COLO668 (cell line): ENCODE measurements around the gene PLEKHH3.

Source experiments
- DNase-seq: peaks from one replicate; lab custom pipeline; 2025; ENCODE audit not compliant: unreplicated experiment; lab: John Stamatoyannopoulos, UW

The PLEKHH3 gene

GRCh38 chr17:42686520-42687128, 9.8 kb upstream of the PLEKHH3 start:
- no peak for DNase-seq

GRCh38 chr17:42685831-42686230, 9.0 kb upstream of the PLEKHH3 start:
- no peak for DNase-seq

- DNase-seq = no peak
Measured at GRCh38 chr17:42684929-42685556, 8.2 kb upstream of the PLEKHH3 start.

- DNase-seq = no peak
Measured at GRCh38 chr17:42683407-42684034, 6.7 kb upstream of the PLEKHH3 start.

- DNase-seq = peak; percentile 60
Measured at GRCh38 chr17:42682722-42683403, 6.1 kb upstream of the PLEKHH3 start.

GRCh38 chr17:42681976-42682721, 5.4 kb upstream of the PLEKHH3 start, which contains the start of gene CNTNAP1:
TSS of gene CNTNAP1 (plus strand) at chr17:42682531. CDS start at chr17:42682830, 299 bp downstream.
- peak; percentile 76 for DNase-seq

GRCh38 chr17:42680331-42680808, 3.6 kb upstream of the PLEKHH3 start:
- peak; percentile 44 for DNase-seq

- DNase-seq = peak; percentile 86
Measured at GRCh38 chr17:42679492-42680330, 2.9 kb upstream of the PLEKHH3 start.

GRCh38 chr17:42678951-42679491, 2.2 kb upstream of the PLEKHH3 start:
- peak; percentile 39 for DNase-seq

GRCh38 chr17:42677921-42678781, 1.4 kb upstream of the PLEKHH3 start:
- peak; percentile 91 for DNase-seq

GRCh38 chr17:42677012-42677857, 441 bp upstream of the PLEKHH3 start:
- DNase-seq = peak; percentile 97

- peak; percentile 44 for DNase-seq
Measured at GRCh38 chr17:42675965-42676423, 800 bp downstream of the PLEKHH3 start.

GRCh38 chr17:42675348-42675964, 1.3 kb downstream of the PLEKHH3 start:
- peak; percentile 51 for DNase-seq

- peak; percentile 66 for DNase-seq
Measured at GRCh38 chr17:42674755-42675347, 1.9 kb downstream of the PLEKHH3 start.

- DNase-seq = no peak
Measured at GRCh38 chr17:42673885-42674754, 2.7 kb downstream of the PLEKHH3 start.
